GM18519 (cell line): Measurements from ENCODE around the gene MRPS27.

ENCODE experiments used
- ATAC-seq: cut with Tn5 transposase; IDR thresholded peaks from one replicate; pipeline ENCODE4 v1.9.1; 2021; ENCODE audit warnings: mild to moderate bottlenecking, moderate library complexity; ENCODE audit not compliant: unreplicated experiment, low FRiP score

The MRPS27 gene

GRCh38 chr5:72292411-72292810 lies 27.6 kb downstream of the MRPS27 start:
- no peak for ATAC-seq

GRCh38 chr5:72291601-72292000 lies 28.4 kb downstream of the MRPS27 start:
- no peak for ATAC-seq

GRCh38 chr5:72290356-72291133 lies 29.5 kb downstream of the MRPS27 start:
- ATAC-seq: no peak

GRCh38 chr5:72288924-72289323 lies 31.1 kb downstream of the MRPS27 start:
- no peak for ATAC-seq

GRCh38 chr5:72286798-72287197 lies 33.2 kb downstream of the MRPS27 start:
- no peak for ATAC-seq

GRCh38 chr5:72285424-72285821 lies 34.6 kb downstream of the MRPS27 start:
- ATAC-seq: no peak

- ATAC-seq: no peak
Measured at GRCh38 chr5:72284559-72285423, 35.2 kb downstream of the MRPS27 start.

- ATAC-seq: no peak
Measured at GRCh38 chr5:72283358-72283757, 36.7 kb downstream of the MRPS27 start.

- ATAC-seq: no peak
Measured at GRCh38 chr5:72282878-72283277, 37.2 kb downstream of the MRPS27 start.

GRCh38 chr5:72281764-72282499 lies 38.1 kb downstream of the MRPS27 start:
- ATAC-seq: no peak

GRCh38 chr5:72281430-72281763 lies 38.6 kb downstream of the MRPS27 start:
- no peak for ATAC-seq

- no peak for ATAC-seq
Measured at GRCh38 chr5:72280581-72281069, 39.4 kb downstream of the MRPS27 start.

- ATAC-seq: no peak
Measured at GRCh38 chr5:72276219-72276752, 43.8 kb downstream of the MRPS27 start.

GRCh38 chr5:72273547-72273946 lies 46.5 kb downstream of the MRPS27 start:
- ATAC-seq: no peak

- no peak for ATAC-seq
Measured at GRCh38 chr5:72272398-72272797, 47.6 kb downstream of the MRPS27 start.

- ATAC-seq: no peak
Measured at GRCh38 chr5:72271702-72272101, 48.3 kb downstream of the MRPS27 start.

- no peak for ATAC-seq
Measured at GRCh38 chr5:72270037-72270436, 50.0 kb downstream of the MRPS27 start.

GRCh38 chr5:72269411-72269780 lies 50.6 kb downstream of the MRPS27 start:
- ATAC-seq: no peak

- no peak for ATAC-seq
Measured at GRCh38 chr5:72268753-72269410, 51.2 kb downstream of the MRPS27 start.

GRCh38 chr5:72268260-72268659 lies 51.8 kb downstream of the MRPS27 start:
- no peak for ATAC-seq
